WTC11 (cell line): ENCODE data around the gene SART3. TPM values are rescaled to one million over a fixed set of nuclear protein-coding genes. Genes with fewer than 3 reads are reported as not detected.

Experiments
- ATAC-seq: fragments of 200-7000 bp; cut with Tn5 transposase; 2 replicates; pipeline ENCODE4 v1.10.0; 2021; ENCODE audit warnings: mild to moderate bottlenecking, moderate library complexity
- CTCF ChIA-PET: fragments of 300-600 bp; sonication (Branson Sonifier 250); formaldehyde crosslinking; loops from one replicate; lab custom pipeline; 2021; ENCODE audit warnings: antibody characterized with exemption; lab: Charles Lee
- POLR2A ChIA-PET: fragments of 350-600 bp; sonication (Branson Sonifier 250); formaldehyde crosslinking; loops from one replicate; lab custom pipeline; 2021; ENCODE audit warnings: antibody characterized with exemption; lab: Charles Lee
- DNase-seq: peaks from one replicate; pipeline ENCODE4 v3.0.0; 2021; ENCODE audit warnings: low spot score
- H3K27ac Mint-ChIP-seq: 2 replicates; pipeline ENCODE4 v1.8.0; 2021; ENCODE audit warnings: mixed read lengths
- H3K27me3 Mint-ChIP-seq: 2 replicates; pipeline ENCODE4 v1.8.0; 2021; ENCODE audit warnings: low read depth, mild to moderate bottlenecking, moderate library complexity, mixed read lengths
- H3K36me3 Mint-ChIP-seq: 2 replicates; pipeline ENCODE4 v1.8.0; 2021; ENCODE audit warnings: mixed read lengths
- H3K4me1 Mint-ChIP-seq: 2 replicates; pipeline ENCODE4 v1.8.0; 2022; ENCODE audit warnings: mixed read lengths
- H3K4me3 Mint-ChIP-seq: 2 replicates; pipeline ENCODE4 v1.8.0; 2021; ENCODE audit warnings: mild to moderate bottlenecking, moderate library complexity, mixed read lengths
- H3K9me3 Mint-ChIP-seq: 2 replicates; pipeline ENCODE4 v1.8.0; 2021; ENCODE audit warnings: mixed read lengths
- AR ChIP-seq: fragments of 250-450 bp; sonication (Bioruptor Pico); IDR thresholded peaks from 2 replicates; pipeline ENCODE4 v1.9.0; 2021; ENCODE audit warnings: mild to moderate bottlenecking
- ATF1 ChIP-seq: sonication (generic); formaldehyde crosslinking; IDR thresholded peaks from 2 replicates; pipeline ENCODE4 v1.8.1; 2023; ENCODE audit warnings: mild to moderate bottlenecking, moderate library complexity, missing genetic modification reagents
- ATF6 ChIP-seq: sonication (generic); formaldehyde crosslinking; IDR thresholded peaks from 2 replicates; pipeline ENCODE4 v1.8.1; 2023; ENCODE audit warnings: mild to moderate bottlenecking, missing genetic modification reagents
- FOXJ3 ChIP-seq: sonication (generic); formaldehyde crosslinking; IDR thresholded peaks from 2 replicates; pipeline ENCODE4 v1.9.0; 2021; ENCODE audit warnings: missing genetic modification reagents, mild to moderate bottlenecking, borderline replicate concordance
- MYBL2 ChIP-seq: sonication (generic); formaldehyde crosslinking; IDR thresholded peaks from 2 replicates; pipeline ENCODE4 v1.8.1; 2023; ENCODE audit warnings: mild to moderate bottlenecking, moderate library complexity, missing genetic modification reagents
- NR1H2 ChIP-seq: sonication (generic); formaldehyde crosslinking; IDR thresholded peaks from 2 replicates; pipeline ENCODE4 v1.9.0; 2021; ENCODE audit warnings: mild to moderate bottlenecking, moderate library complexity, missing genetic modification reagents
- NR3C1 ChIP-seq: sonication (generic); formaldehyde crosslinking; conservative IDR thresholded peaks from 2 replicates; pipeline ENCODE4 v1.8.1; 2023; ENCODE audit warnings: low read depth, mild to moderate bottlenecking, missing genetic modification reagents
- RORB ChIP-seq: fragments of 250-450 bp; sonication (Bioruptor Pico); IDR thresholded peaks from 2 replicates; pipeline ENCODE4 v1.9.0; 2021; ENCODE audit warnings: mild to moderate bottlenecking
- ZNF416 ChIP-seq: fragments of 250-450 bp; sonication (Bioruptor Pico); IDR thresholded peaks from 2 replicates; pipeline ENCODE4 v1.9.0; 2021; ENCODE audit warnings: mild to moderate bottlenecking, inconsistent platforms
- total RNA-seq: library from RNA; stranded (reverse); gene quantifications from 3 replicates; pipeline ENCODE4 v1.2.3, GENCODE V29; 2021
- TF ChIP-seq, protein P1 (sequence below): sonication (generic); formaldehyde crosslinking; IDR thresholded peaks from 2 replicates; pipeline ENCODE4 v1.8.1; 2023; ENCODE audit warnings: mild to moderate bottlenecking, missing genetic modification reagents, borderline replicate concordance
- TF ChIP-seq, protein P2 (sequence below): fragments of 250-450 bp; sonication (Bioruptor Pico); IDR thresholded peaks from 2 replicates; pipeline ENCODE4 v1.9.0; 2021; ENCODE audit warnings: moderate library complexity, mild to moderate bottlenecking, inconsistent platforms, borderline replicate concordance

SART3 gene
- total RNA-seq, 1 experiment from 2014 or later, result 91.2 TPM

- TF ChIP-seq, protein P1, sequence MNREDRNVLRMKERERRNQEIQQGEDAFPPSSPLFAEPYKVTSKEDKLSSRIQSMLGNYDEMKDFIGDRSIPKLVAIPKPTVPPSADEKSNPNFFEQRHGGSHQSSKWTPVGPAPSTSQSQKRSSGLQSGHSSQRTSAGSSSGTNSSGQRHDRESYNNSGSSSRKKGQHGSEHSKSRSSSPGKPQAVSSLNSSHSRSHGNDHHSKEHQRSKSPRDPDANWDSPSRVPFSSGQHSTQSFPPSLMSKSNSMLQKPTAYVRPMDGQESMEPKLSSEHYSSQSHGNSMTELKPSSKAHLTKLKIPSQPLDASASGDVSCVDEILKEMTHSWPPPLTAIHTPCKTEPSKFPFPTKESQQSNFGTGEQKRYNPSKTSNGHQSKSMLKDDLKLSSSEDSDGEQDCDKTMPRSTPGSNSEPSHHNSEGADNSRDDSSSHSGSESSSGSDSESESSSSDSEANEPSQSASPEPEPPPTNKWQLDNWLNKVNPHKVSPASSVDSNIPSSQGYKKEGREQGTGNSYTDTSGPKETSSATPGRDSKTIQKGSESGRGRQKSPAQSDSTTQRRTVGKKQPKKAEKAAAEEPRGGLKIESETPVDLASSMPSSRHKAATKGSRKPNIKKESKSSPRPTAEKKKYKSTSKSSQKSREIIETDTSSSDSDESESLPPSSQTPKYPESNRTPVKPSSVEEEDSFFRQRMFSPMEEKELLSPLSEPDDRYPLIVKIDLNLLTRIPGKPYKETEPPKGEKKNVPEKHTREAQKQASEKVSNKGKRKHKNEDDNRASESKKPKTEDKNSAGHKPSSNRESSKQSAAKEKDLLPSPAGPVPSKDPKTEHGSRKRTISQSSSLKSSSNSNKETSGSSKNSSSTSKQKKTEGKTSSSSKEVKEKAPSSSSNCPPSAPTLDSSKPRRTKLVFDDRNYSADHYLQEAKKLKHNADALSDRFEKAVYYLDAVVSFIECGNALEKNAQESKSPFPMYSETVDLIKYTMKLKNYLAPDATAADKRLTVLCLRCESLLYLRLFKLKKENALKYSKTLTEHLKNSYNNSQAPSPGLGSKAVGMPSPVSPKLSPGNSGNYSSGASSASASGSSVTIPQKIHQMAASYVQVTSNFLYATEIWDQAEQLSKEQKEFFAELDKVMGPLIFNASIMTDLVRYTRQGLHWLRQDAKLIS (CRISPR knock-in tag), result no peak
- TF ChIP-seq FOXJ3 (CRISPR knock-in tag), result no peak
- TF ChIP-seq, protein P2, sequence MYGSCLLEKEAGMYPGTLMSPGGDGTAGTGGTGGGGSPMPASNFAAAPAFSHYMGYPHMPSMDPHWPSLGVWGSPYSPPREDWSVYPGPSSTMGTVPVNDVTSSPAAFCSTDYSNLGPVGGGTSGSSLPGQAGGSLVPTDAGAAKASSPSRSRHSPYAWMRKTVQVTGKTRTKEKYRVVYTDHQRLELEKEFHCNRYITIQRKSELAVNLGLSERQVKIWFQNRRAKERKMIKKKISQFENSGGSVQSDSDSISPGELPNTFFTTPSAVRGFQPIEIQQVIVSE, result no peak
Observed at GRCh38 chr12:108477881-108478259, 83.1 kb downstream of the SART3 start (continued).

- ATAC-seq (no peak), DNase-seq (no peak)
- H3K4me3 Mint-ChIP-seq, result no peak overlapping the region
- no peaks in the 10 kb centered on the region for H3K27me3 Mint-ChIP-seq
- peaks cover 12% of the 10 kb centered on the region for H3K9me3 Mint-ChIP-seq
- no peak overlapping the region for H3K27ac Mint-ChIP-seq
- TF ChIP-seq AR, result no peak
- no peak for TF ChIP-seq ZNF416 (CRISPR knock-in tag)
- TF ChIP-seq NR1H2 (CRISPR knock-in tag), result no peak
- H3K36me3 Mint-ChIP-seq, result no peaks in the 10 kb centered on the region
- 0 out of 2 replicates have a peak, but pooled peaks cover 4% of the 10 kb centered on the region for H3K4me1 Mint-ChIP-seq
- POLR2A ChIA-PET, result no interaction called here
- CTCF ChIA-PET, result no interaction called here
Observed at GRCh38 chr12:108477055-108477880, 83.7 kb downstream of the SART3 start.

DNA sequence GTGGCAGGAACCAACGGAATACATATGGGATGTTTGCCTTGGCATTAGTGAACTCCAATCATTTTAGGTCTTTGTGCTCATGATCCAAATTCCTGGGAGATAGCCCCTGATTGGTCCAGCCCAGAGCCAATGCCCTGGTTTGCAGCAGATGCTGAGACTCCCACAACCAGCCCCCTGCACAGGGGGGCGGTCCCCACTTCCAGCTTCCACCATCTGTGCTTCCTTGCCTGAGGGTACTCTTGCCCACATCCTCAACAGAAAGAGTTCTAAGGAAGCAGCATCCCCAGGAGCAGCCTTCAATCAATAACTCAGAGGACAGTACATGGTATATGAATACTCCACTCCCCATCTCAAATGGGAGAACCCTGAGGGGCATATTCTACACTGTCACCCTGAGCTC is 85.6 kb downstream of the SART3 start:
- Mint-ChIP-seq H3K36me3 (no peaks in the 10 kb centered on the region), H3K4me3 (no peak overlapping the region), H3K9me3 (peaks cover 10% of the 10 kb centered on the region), H3K4me1 (0 out of 2 replicates have a peak, but pooled peaks cover 3% of the 10 kb centered on the region), H3K27me3 (no peaks in the 10 kb centered on the region), H3K27ac (no peak overlapping the region)
- ChIA-PET CTCF (no interaction called here), POLR2A (no interaction called here)
- DNase-seq, result no peak
- no peak for TF ChIP-seq NR3C1 (CRISPR knock-in tag)
- TF ChIP-seq MYBL2 (CRISPR knock-in tag), result no peak
- no peak for TF ChIP-seq ATF1
- TF ChIP-seq RORB (CRISPR knock-in tag), result no peak
- TF ChIP-seq ATF6, result no peak
- no peak; the same call in 1 of the 2 replicates for ATAC-seq
